A549 treated with CORT108297 at 1 μM for 4 hours (cell line): ENCODE measurements around the gene RNF121. TPM values are rescaled to one million over a fixed set of nuclear protein-coding genes. Genes with fewer than 3 reads are reported as not detected.

Experiments used
- total RNA-seq: library from RNA; stranded (reverse); fragments of 200-300 nt; extraction: Qiagen RNA extraction; gene quantifications from 5 replicates; pipeline ENCODE4 v1.2.3, GENCODE V29; 2022

RNF121 gene
- total RNA-seq = 54.7 to 62.8 TPM (median 57.7 TPM) in 5 replicates

GRCh38 chr11:71928737-71929443 lies at the start of gene RNF121:
RNF121 (plus strand) TSS chr11:71929046; CDS start chr11:71929062, 16 bp downstream.

DNA sequence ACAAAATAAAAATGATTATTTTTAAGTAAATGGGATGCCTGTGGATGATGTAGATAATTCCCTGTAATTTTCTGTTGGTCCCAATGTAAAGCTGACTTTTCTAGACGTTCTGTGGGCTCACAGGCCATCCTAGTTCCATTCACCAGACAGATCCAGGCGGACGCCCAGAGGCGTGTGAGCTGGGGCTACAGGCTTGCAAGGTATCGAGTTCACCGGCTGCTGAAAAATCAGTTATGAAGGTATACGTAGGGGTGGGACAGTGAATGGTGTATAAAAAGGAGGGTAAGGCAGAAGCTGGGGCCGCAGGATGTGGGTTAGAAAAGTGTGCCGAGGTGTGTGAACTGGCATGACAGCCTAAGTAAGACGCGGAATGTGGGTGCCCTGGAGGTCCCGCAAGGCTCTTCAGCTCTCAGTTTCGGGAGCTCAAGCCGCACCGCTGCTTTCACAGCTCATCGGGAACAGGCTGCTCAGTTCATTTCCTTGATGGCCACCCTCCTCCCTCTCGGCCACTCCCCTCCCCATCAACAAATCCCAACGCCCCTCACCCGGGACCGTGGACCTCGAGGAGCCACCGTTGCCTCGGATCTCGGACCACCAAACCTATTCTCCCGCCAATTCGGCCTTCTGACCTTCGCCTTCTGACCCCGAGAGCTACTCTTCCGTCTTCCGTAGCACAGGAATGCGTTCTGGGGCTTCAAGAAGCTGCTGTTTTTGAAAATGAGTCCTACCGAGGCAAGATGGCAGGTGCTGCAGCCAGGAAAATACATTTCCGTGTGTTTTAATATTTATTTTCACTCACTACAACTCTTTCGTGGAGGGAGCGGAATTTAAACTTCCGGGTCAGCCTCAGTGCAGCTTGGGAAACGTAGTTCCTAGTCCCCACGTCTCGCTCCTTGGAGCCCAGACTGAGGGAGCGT lies 768 bp upstream of the RNF121 start, which contains the start of gene XNDC1N:
XNDC1N (minus strand) TSS at position 775 of the 917 bp plus-strand sequence. CDS start 5,241 bp downstream, outside the sequence.

DNA sequence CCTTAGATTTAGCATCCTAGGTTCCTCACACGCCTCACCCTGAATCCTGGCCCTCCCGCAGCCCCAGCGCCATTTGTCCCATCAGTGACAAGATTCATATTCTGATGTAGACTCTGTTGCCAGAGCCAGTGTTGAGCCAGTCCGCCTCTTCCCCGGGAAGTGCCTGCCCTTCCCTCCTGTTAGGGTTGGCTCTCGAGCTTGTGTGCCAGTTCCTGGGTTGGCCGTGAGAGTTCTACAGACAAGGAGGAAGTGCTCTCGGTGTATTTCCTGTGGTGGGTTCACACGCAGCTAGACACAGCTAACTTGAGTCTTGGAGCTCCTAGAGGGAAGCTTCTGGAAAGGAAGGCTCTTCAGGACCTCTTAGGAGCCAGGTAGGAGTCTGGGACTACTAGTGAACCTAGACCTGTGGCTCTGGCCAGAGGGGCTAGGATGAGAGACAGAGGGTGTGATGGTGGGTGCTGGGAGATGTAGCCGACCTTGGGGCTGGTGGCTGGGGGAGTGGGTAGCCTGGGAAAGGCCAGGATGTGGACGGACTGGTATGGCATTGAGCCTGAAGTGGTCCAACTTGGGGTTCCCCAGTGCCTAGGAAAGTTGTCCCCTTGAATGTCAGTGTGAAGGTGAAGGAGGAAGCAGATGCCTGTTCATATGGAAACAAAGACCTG lies 69.9 kb downstream of the RNF121 start, which contains the start of gene IL18BP:
IL18BP (plus strand) TSS at position 261 of the 662 bp plus-strand sequence. CDS start 1,076 bp downstream, outside the sequence.

Other genes with a start within 250 kb of the RNF121 start
- gene DEFB108B, start 95.8 kb upstream of the RNF121 start, total RNA-seq = not detected in 5 replicates
- not detected in 5 replicates for gene DEFB131B, start 50.6 kb upstream of the RNF121 start, total RNA-seq
- 3.0 to 4.1 TPM (median 3.4 TPM) in 5 replicates for gene XNDC1N, start 452 bp upstream of the RNF121 start, total RNA-seq
- 3.3 to 4.9 TPM (median 4.4 TPM) in 5 replicates for gene IL18BP, start 69.9 kb downstream of the RNF121 start, total RNA-seq
- gene NUMA1, start 151.5 kb downstream of the RNF121 start, total RNA-seq = 56.5 to 77.5 TPM (median 68.6 TPM) in 5 replicates
- 6.9 to 8.8 TPM (median 7.7 TPM) in 5 replicates for gene LRRC51, start 151.8 kb downstream of the RNF121 start, total RNA-seq
- 113 to 163 TPM (median 144 TPM) in 5 replicates for gene LAMTOR1, start 174.3 kb downstream of the RNF121 start, total RNA-seq
- gene TOMT, start 176.9 kb downstream of the RNF121 start, total RNA-seq = not detected in 5 replicates
- 77.3 to 90.2 TPM (median 86.1 TPM) in 5 replicates for gene ANAPC15, start 183.6 kb downstream of the RNF121 start, total RNA-seq
- 0.13 to 0.26 TPM in 2 of 5 replicates, not detected in the others for gene FOLR3, start 206.7 kb downstream of the RNF121 start, total RNA-seq